Measurements from ENCODE around the gene SKOR1. TPM values are rescaled to one million over a fixed set of nuclear protein-coding genes. Genes with fewer than 3 reads are reported as not detected.

The SKOR1 gene
- total and polyA plus RNA-seq, 5 donors, result 0.11 to 0.28 (median 0.18) TPM

DNA sequence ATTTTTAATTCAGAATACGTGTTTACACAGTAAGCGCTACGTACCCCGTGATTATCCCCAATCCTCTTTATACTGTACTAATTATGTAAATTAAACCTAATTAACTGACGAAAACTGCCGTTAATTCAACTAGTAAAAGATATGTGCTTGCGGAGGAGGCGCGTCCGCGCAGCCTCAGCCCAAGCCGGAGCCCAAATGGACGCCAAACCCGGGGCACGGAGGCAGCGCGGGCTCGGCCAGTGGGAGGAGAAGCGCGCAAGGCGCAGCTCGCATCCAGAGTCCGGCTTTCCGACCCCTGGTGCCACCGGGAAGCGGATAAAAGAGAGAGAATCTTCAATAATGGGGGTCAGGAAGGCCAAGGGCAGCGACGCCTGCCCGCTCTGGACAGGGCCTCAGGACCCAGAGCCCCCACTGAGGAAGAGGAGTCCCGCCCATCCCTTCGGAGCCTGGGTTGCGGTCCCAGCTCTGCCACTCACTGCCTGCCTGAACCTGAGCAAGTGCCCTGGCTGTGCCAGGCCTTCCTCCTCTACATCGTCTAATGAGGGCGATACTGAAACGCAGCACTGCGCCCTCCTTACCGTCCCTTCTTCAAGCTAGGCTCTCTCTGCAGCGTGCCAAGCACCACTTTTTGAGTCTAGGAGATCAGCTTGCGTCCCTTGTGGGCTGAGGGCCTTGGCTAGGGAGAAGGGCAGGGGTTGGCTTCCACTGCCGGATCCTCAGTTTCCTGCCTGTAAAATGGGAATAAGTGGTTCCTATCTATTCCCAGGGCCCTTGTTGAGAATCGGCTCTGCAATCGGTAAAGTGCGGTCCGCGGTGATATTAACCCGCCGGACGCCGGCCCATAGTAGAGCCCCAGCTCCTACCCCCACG lies 5.0 kb upstream of the SKOR1 start:
- intact Hi-C loops (cut with DNase I), result no loop called here
- peak in 2 of 3 donors; percentile 21 to 27 for DNase-seq
- Histone ChIP-seq H3K27ac (ENCODE audit: low read length) (no peak overlapping the region), H3K27me3 (ENCODE audit: control insufficient read depth, insufficient read depth) (no peaks in the 10 kb centered on the region), H3K4me1 (ENCODE audit: control insufficient read depth, insufficient read depth, low read length) (no peaks in the 10 kb centered on the region), H3K4me3 (ENCODE audit: low read length) (no peak overlapping the region), H3K9me3 (ENCODE audit: control insufficient read depth, low read length) (no peaks in the 10 kb centered on the region)
- WGBS, result 7% methylated on average over 50 of the region's 50 CpGs
- no peak for ATAC-seq

DNA sequence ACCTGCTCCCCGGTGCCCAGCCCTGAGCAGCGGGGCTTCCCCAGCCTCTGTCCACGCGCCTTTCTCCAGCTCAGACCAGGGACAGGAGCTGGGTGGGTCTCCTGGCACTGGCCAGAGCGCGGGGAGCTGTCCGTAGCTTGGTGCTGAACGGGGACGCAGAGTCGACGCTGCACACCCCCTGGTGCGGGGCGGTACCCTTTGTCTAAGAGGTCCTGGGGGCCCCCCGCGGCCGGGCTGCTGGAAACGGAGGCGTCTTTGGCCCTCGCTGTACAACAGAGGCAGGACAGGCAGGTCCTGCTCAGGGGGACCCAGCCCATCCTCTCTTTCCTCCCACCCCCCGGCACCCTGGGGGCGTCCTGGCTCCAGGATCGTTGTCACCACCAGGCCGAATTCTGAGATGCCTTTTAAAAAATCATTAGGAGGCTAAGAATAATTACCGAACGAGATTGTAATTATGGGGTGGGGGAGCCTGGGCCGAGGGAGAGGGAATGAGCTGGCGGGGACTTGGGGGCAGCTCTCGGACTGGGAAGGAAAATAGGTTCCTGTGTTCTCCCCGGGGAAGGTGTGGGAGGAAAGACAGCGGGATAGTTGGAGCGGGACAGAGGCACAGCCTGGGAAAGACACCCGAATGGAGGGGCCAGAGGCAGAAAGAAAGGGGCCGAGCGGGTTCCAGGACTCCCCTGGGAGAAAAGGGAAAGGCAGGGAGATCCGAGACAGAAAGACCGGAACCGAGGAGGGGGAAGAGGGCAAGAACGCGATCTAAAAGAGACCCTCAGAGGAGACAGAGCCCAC lies 4.1 kb upstream of the SKOR1 start:
- H3K27ac ChIP-seq (ENCODE audit: low read length), result no peak overlapping the region
- WGBS, result 2% methylated on average over 39 of the region's 39 CpGs
- H3K4me1 ChIP-seq (ENCODE audit: control insufficient read depth, insufficient read depth, low read length), result no peaks in the 10 kb centered on the region
- H3K9me3 ChIP-seq (ENCODE audit: control insufficient read depth, low read length), result no peaks in the 10 kb centered on the region
- DNase-seq (peak; percentile 62 to 88 (median 87)), ATAC-seq (peak; percentile 80 to 85)
- intact Hi-C loops (cut with DNase I), result no loop called here
- no peak overlapping the region for H3K4me3 ChIP-seq (ENCODE audit: low read length)
- H3K27me3 ChIP-seq (ENCODE audit: control insufficient read depth, insufficient read depth), result no peaks in the 10 kb centered on the region

DNA sequence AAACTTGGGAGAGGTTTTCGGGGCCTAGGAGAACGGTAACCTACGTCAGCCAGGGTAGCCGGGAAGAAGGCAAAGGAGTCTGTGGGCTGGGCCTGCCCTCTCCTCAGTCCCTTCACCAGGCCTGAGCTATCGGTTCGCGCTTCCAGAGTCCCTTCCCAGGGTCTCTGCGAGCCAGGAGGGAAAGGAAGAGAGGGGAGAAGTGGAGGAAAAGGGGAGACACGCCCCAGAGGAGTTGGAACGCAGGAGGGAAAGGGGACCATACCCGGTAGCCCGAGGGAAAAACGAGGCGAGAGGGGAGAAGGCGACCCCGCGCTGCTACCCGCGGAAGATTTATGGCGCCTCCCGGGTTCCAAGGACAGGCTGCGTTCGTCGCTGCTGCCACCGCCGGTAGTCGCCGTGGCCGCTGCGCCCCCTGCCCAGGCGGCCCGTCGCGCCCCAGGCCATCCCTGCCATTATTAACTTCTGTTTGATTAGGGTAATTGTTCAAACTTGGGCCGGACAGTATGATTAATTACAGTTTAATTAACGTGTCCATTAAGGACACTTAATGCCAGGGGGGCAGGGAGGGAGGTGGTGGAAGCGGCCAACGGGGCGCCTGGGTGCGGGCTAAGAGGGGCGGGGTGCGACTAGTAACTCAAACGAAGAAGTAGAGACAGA lies 3.4 kb upstream of the SKOR1 start:
- 2% methylated on average over 43 of the region's 43 CpGs for WGBS
- DNase-seq, result peak in 1 of 3 donors; percentile 29
- Histone ChIP-seq H3K9me3 (ENCODE audit: control insufficient read depth, low read length) (no peaks in the 10 kb centered on the region), H3K4me3 (ENCODE audit: low read length) (no peak overlapping the region), H3K4me1 (ENCODE audit: control insufficient read depth, insufficient read depth, low read length) (no peaks in the 10 kb centered on the region), H3K27ac (ENCODE audit: low read length) (no peak overlapping the region), H3K27me3 (ENCODE audit: control insufficient read depth, insufficient read depth) (no peaks in the 10 kb centered on the region)
- ATAC-seq, result no peak
- intact Hi-C loops (cut with DNase I), result no loop called here

DNA sequence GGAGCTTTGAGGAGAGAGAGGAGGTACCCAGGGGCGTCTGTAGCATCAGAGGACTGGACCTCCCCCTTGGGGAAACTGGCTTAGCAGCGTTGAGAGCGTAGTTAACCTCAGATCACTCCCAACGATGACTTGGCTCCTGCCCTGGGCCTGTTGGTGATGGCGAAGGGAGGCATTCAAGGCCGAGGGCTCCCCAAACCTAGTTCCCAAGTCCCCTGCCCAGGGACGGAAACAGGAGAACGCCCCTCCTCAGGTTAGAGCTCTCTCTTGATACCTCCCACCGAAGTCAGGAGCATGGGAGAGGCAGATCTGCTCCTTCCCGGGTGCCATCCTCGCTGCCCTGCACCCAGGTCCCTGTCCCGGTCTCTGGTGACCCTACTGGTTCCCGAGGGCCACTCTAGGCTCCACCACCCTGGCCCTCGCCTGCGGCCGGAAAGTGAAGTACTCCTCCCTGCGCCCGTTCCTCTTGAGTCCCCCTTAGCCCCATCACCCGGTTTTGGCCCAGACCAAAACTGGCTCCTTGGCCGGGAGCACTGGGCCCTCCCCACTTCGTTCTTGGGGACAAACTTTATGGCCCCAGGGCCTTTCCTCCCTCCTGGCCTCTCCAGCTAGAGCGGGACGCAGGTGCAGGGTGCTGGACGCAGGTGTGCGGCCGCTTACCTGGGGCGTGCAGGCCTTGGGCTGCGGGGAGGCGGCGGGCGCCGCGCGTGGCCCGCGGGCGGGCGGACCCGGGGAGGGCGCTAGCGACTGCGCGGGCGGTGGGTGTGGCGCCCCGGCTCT lies 2.6 kb upstream of the SKOR1 start:
- intact Hi-C loops (cut with DNase I), result no loop called here

DNA sequence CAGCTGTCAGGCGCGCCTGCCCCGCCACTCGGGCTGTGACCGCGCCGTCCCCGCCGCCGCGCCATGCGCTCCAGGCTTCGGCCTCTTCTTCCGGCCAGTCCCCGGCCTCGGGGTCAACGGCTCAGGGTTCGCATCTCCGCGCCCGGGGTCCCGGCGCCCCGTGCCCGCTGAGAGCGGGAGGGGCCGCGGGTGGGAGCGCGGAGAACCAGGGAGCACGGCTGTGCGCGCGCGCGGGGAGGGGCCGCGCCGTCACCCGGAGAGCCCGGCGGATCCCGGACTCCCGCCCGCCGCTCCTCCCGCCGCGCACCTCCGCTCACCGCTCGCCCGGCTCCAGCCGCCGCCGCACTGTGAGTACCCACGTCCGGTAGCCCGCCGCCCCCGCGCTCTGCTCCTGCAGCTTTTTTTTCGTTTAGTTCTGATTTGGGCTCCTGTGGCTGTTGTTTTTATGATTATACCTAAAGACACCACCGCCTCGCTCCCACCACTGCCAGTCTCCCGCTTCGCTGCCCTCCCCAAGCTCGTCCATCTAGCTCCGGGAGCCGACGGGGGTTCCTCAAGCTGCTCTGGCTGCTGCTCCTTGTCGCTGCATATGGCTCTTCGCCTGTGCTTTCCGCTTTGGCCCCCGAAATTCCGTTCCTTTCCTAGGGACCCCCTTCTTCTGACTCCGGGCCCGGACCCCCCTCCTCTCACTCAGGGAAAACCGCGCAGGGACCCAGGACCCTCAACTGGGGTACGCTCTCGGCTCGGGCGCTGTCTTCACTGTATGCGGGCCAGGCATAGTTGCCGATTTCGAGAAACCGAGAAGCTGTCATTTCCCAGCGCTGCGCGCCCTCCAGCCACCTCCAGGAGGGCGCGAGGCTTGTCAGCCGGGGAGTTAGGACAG lies 1.8 kb upstream of the SKOR1 start:
- H3K27me3 ChIP-seq (ENCODE audit: control insufficient read depth, insufficient read depth), result no peaks in the 10 kb centered on the region
- DNase-seq (peak in 1 of 3 donors; percentile 34), ATAC-seq (no peak)
- H3K4me1 ChIP-seq (ENCODE audit: control insufficient read depth, insufficient read depth, low read length), result peaks cover 4% of the 10 kb centered on the region
- H3K9me3 ChIP-seq (ENCODE audit: control insufficient read depth, low read length), result no peaks in the 10 kb centered on the region
- H3K27ac ChIP-seq (ENCODE audit: low read length), result no peak overlapping the region
- peak overlapping the region; percentile 21 for H3K4me3 ChIP-seq (ENCODE audit: low read length)
- 2% methylated on average over 94 of the region's 94 CpGs for WGBS
- intact Hi-C loops (cut with DNase I), result no loop called here

More for the DNA sequence above, 2.6 kb upstream of the SKOR1 start:
- Histone ChIP-seq H3K27me3 (ENCODE audit: control insufficient read depth, insufficient read depth) (no peaks in the 10 kb centered on the region), H3K4me3 (ENCODE audit: low read length) (peak overlapping the region; percentile 21), H3K27ac (ENCODE audit: low read length) (no peak overlapping the region), H3K4me1 (ENCODE audit: control insufficient read depth, insufficient read depth, low read length) (no peaks in the 10 kb centered on the region), H3K9me3 (ENCODE audit: control insufficient read depth, low read length) (no peaks in the 10 kb centered on the region)
- no peak for DNase-seq
- no peak for ATAC-seq
- 4% methylated on average over 46 of the region's 46 CpGs for WGBS

DNA sequence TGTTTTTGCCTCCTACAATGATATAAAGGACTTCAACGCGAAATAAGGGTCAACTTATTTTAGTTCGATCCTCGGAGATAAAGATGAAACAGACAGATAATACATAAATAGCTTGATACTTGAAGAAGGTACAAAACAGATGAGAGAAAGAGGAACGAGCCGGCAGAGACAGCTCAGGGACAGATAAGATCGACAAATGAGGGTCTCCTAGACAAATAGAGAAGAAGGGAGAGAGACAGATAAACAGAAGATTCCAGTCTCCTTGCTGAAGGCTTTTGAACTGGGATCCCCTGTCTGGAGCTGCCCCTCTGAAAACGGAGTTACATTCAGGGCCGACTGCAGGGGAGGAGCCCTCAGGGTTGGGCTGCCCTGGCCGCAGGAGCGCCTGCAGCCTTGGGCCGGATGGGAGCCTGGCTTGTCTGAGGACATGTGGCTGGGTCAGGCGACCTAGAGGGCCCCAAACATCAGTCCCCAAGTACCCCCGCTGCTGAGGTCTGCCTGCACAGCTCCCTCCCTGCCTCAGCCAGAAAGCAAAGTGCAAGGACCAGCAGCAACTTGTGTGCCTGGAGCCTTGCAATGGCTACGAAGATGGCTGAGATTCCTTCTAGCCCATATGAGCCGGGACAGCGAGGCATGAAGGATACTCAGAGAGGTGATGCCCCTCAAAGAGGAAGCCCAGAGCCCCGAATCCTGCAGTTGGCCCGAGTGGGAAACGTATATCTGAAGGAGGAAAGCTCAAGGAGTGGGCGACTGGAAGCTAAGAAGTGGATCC lies 926 bp upstream of the SKOR1 start:
- intact Hi-C loops (cut with DNase I), result no loop called here
- H3K27me3 ChIP-seq (ENCODE audit: control insufficient read depth, insufficient read depth), result no peaks in the 10 kb centered on the region
- DNase-seq (peak in 1 of 3 donors; percentile 17), ATAC-seq (no peak)
- H3K4me3 ChIP-seq (ENCODE audit: low read length), result no peak overlapping the region
- 5% methylated on average over 21 of the region's 21 CpGs for WGBS
- H3K9me3 ChIP-seq (ENCODE audit: control insufficient read depth, low read length), result no peaks in the 10 kb centered on the region
- H3K4me1 ChIP-seq (ENCODE audit: control insufficient read depth, insufficient read depth, low read length), result peaks cover 6% of the 10 kb centered on the region
- no peak overlapping the region for H3K27ac ChIP-seq (ENCODE audit: low read length)

DNA sequence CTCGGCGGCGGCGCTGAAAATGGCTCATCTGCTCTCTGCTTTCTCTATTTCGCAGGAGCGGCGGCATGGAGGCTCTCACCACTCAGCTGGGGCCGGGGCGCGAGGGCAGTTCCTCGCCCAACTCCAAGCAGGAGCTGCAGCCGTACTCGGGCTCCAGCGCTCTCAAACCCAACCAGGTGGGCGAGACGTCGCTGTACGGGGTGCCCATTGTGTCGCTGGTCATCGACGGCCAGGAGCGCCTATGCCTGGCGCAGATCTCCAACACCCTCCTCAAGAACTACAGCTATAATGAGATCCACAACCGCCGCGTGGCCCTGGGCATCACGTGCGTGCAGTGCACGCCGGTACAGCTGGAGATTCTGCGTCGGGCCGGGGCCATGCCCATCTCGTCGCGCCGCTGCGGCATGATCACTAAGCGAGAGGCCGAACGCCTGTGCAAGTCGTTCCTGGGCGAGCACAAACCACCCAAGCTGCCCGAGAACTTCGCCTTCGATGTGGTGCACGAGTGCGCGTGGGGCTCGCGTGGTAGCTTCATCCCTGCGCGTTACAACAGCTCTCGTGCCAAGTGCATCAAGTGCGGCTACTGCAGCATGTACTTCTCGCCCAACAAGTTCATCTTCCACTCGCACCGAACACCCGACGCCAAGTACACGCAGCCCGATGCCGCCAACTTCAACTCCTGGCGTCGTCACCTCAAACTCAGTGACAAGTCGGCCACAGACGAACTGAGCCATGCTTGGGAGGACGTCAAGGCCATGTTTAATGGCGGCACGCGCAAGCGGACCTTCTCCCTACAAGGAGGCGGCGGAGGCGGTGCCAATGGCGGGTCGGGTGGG lies 790 bp downstream of the SKOR1 start:
- 7% methylated on average over 77 of the region's 77 CpGs for WGBS
- Histone ChIP-seq H3K27ac (ENCODE audit: low read length) (no peak overlapping the region), H3K9me3 (ENCODE audit: control insufficient read depth, low read length) (no peaks in the 10 kb centered on the region), H3K4me3 (ENCODE audit: low read length) (no peak overlapping the region), H3K27me3 (ENCODE audit: control insufficient read depth, insufficient read depth) (no peaks in the 10 kb centered on the region), H3K4me1 (ENCODE audit: control insufficient read depth, insufficient read depth, low read length) (peaks cover 6% of the 10 kb centered on the region)
- DNase-seq, result peak in 1 of 3 donors; percentile 33
- ATAC-seq, result no peak
- intact Hi-C loops (cut with DNase I), result no loop called here

DNA sequence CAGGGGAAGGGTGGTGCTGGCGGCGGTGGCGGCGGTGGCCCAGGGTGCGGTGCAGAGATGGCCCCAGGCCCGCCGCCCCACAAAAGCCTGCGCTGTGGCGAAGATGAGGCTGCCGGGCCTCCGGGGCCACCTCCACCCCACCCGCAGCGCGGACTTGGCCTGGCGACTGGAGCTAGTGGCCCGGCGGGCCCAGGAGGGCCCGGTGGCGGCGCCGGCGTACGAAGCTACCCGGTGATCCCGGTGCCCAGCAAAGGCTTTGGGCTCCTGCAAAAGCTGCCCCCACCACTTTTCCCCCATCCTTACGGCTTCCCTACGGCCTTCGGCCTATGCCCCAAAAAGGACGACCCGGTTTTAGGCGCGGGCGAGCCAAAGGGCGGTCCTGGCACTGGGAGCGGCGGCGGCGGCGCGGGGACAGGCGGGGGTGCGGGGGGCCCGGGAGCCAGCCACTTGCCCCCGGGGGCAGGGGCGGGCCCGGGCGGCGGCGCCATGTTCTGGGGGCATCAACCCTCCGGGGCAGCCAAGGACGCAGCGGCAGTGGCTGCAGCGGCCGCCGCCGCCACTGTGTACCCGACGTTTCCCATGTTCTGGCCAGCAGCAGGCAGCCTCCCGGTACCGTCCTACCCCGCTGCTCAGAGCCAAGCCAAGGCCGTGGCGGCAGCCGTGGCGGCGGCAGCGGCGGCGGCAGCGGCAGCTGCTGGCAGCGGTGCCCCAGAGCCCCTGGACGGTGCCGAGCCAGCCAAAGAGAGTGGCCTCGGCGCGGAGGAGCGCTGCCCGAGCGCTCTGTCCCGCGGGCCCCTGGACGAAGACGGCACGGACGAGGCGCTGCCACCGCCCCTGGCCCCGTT lies 1.6 kb downstream of the SKOR1 start:
- Histone ChIP-seq H3K27ac (ENCODE audit: low read length) (no peak overlapping the region), H3K27me3 (ENCODE audit: control insufficient read depth, insufficient read depth) (no peaks in the 10 kb centered on the region), H3K9me3 (ENCODE audit: control insufficient read depth, low read length) (no peaks in the 10 kb centered on the region), H3K4me3 (ENCODE audit: low read length) (no peak overlapping the region), H3K4me1 (ENCODE audit: control insufficient read depth, insufficient read depth, low read length) (peaks cover 6% of the 10 kb centered on the region)
- intact Hi-C loops (cut with DNase I), result no loop called here
- DNase-seq (peak in 1 of 3 donors; percentile 16), ATAC-seq (no peak)
- 4% methylated on average over 88 of the region's 88 CpGs for WGBS
